ENCODE data around the gene CRY2.

The CRY2 gene

DNA sequence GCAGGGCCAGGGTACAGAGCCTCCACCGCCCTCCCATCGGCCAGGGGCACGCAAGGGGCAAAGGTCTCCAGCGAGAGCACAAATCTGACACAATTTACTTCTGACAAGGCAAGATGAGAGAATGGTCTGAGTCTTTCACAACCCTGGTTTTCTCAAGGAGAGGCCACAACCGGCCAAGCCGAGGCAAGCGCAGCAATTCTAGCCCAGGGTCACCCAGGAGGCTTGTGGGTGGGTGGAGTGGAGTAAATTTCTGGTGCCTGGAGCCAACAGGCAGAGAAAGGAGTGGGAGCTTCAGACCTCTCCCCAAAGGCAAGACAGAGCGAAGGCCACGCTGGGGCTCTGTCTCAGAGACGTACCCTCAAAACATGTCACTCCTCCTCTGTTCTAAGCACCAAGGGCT is 84.5 kb downstream of the CRY2 start:
- no peak for DNase-seq
- H3K27me3 Mint-ChIP-seq, result peaks cover under 1% of the 10 kb centered on the region
- H3K36me3 Mint-ChIP-seq, result peaks cover 8% of the 10 kb centered on the region
- CTCF ChIA-PET, result interaction anchor here (1.9 kb wide), 1 partner anchor 33 kb away, joined by 5 read pairs; no protein-coding TSS in a partner anchor
- H3K4me3 Mint-ChIP-seq, result no peak overlapping the region
- peaks cover 37% of the 10 kb centered on the region for H3K4me1 Mint-ChIP-seq
- no peaks in the 10 kb centered on the region for H3K9me3 Mint-ChIP-seq
- peak overlapping the region; percentile 93 for H3K27ac Mint-ChIP-seq

DNA sequence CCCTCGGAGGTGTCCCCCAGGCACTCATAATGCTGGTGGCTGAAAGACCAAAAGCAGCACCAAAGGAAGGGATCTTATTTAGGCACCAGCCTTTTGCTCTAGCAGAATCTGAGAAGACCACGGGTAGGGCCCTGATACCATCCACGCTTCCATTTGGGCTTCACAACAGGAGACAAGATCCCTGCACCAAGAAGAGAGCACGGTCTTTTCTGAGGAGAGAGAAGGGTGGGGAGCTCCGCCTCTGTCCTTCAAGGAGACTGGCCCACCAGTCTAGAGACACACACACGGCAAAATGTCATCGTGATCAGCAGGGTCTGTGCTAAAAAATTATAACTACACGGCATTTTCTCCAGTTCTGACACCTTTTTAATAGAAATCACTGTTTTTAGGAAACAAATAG is 84.9 kb downstream of the CRY2 start:
- Mint-ChIP-seq H3K27ac (no peak overlapping the region), H3K36me3 (peaks cover 9% of the 10 kb centered on the region), H3K4me3 (no peak overlapping the region), H3K9me3 (no peaks in the 10 kb centered on the region), H3K27me3 (no peaks in the 10 kb centered on the region), H3K4me1 (peaks cover 34% of the 10 kb centered on the region)
- DNase-seq, result no peak
- CTCF ChIA-PET, result interaction anchor here (1.9 kb wide), 1 partner anchor 33 kb away, joined by 5 read pairs; no protein-coding TSS in a partner anchor
